Breast epithelium (tissue), 4 donors: Measurements from ENCODE around the gene TNFSF15. TPM values are rescaled to one million over a fixed set of nuclear protein-coding genes. Genes with fewer than 3 reads are reported as not detected.

ENCODE experiments used
- DNase-seq, 2 donors: peaks; one replicate each; pipeline ENCODE4 v3.0.0-alpha.2; 2019; ENCODE audit warnings: low spot score in 2 of 2
- H3K27ac ChIP-seq, 2 donors: fragments of 200-600 bp; sonication (generic) in 1 of 2; one replicate each; pipeline ENCODE4 v1.5.1; 2016 to 2019; ENCODE audit warnings: mild to moderate bottlenecking in 1 of 2
- H3K27me3 ChIP-seq, 2 donors: fragments of 200-600 bp; sonication (generic) in 1 of 2; one replicate each; pipeline versions ENCODE4 v1.5.1 to v1.6.0; 2017 to 2019; ENCODE audit warnings: control low read depth in 1 of 2, mild to moderate bottlenecking in 1 of 2
- H3K36me3 ChIP-seq: fragments of 200-600 bp; one replicate; pipeline ENCODE4 v1.5.1; 2019
- H3K4me1 ChIP-seq, 2 donors: fragments of 200-600 bp; sonication (generic); one replicate each; pipeline ENCODE4 v1.5.1; 2016 to 2019; ENCODE audit warnings: control low read depth in 1 of 2
- H3K4me3 ChIP-seq, 3 donors: fragments of 200-600 bp; sonication (generic); 1 replicate in 2 of 3; 2 replicates in 1 of 3; pipeline ENCODE4 v1.5.1; 2016 to 2019; ENCODE audit warnings: mild to moderate bottlenecking in 3 of 3, moderate library complexity in 2 of 3
- H3K9me3 ChIP-seq, 2 donors: fragments of 200-600 bp; sonication (generic) in 1 of 2; one replicate each; pipeline ENCODE4 v1.5.1; 2016 to 2019; ENCODE audit warnings: control low read depth in 1 of 2
- CTCF ChIP-seq, 3 donors: fragments of 450-650 bp; IDR thresholded peaks; one replicate each; pipeline ENCODE4 v1.5.1; 2016 to 2017; ENCODE audit warnings: antibody characterized with exemption in 3 of 3, mild to moderate bottlenecking in 3 of 3, moderate library complexity in 3 of 3
- POLR2A ChIP-seq: fragments of 450-650 bp; IDR thresholded peaks from one replicate; pipeline ENCODE4 v1.6.1; 2016; ENCODE audit warnings: antibody characterized with exemption, mild to moderate bottlenecking, moderate library complexity
- POLR2AphosphoS5 ChIP-seq, 3 donors: sonication (generic); formaldehyde crosslinking; IDR thresholded peaks; one replicate each; pipeline ENCODE4 v1.6.1; 2017; ENCODE audit warnings: antibody characterized with exemption in 3 of 3
- intact Hi-C: fragments of 100-400 bp; cut with DNase I; formaldehyde crosslinking; loops from one replicate; pipeline ENCODE4 v1.15.1; 2023; ENCODE audit warnings: low total_unique reads
- total RNA-seq, 3 donors: library from RNA; depleted of rRNA; stranded (reverse); fragments of >200 nt; gene quantifications; one replicate each; pipeline ENCODE4 v1.1.0, GENCODE V29; 2016

TNFSF15 gene
- total RNA-seq, 3 donors from 2014 or later, result 0.16 to 2.0 (median 0.66) TPM

DNA sequence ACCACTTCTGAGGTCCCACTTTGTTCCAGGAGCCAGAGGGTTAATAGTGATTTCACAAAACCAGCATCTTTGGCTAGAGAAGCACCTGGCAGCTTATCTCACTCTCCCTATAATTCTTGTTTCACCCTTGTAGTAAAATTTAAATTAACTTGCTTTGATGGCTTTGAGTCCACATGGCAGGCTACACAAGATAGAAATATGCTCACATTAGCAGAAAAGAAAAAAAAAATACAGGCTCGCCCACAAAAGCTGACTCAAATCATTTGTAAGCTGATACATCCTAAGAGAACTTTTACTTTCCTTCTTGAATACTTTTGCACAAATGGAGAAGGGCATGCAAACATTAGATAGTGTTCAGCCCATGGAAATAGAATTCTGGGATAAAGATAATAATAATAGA, 36.2 kb downstream of the TNFSF15 start:
- H3K27me3 ChIP-seq, result no peaks in the 10 kb centered on the region
- intact Hi-C loops, result no loop called here
- H3K4me1 ChIP-seq, result no peaks in the 10 kb centered on the region
- H3K27ac ChIP-seq, result no peak overlapping the region
- no peak for TF ChIP-seq POLR2A
- TF ChIP-seq CTCF (IDR thresholded peaks at IDR 0.05), result no peak
- no peak for TF ChIP-seq POLR2AphosphoS5 (IDR thresholded peaks at IDR 0.05)
- no peaks in the 10 kb centered on the region for H3K36me3 ChIP-seq
- no peak for DNase-seq
- no peak overlapping the region for H3K4me3 ChIP-seq
- H3K9me3 ChIP-seq, result no peaks in the 10 kb centered on the region

GRCh38 chr9:114763220-114763619, 42.6 kb downstream of the TNFSF15 start:
- no peak for DNase-seq
- H3K4me3 ChIP-seq, result no peak overlapping the region
- no peaks in the 10 kb centered on the region for H3K36me3 ChIP-seq
- intact Hi-C loops, result no loop called here
- no peaks in the 10 kb centered on the region for H3K27me3 ChIP-seq
- TF ChIP-seq POLR2A (no peak), CTCF (IDR thresholded peaks at IDR 0.05) (no peak), POLR2AphosphoS5 (IDR thresholded peaks at IDR 0.05) (no peak)
- no peaks in the 10 kb centered on the region for H3K4me1 ChIP-seq
- peaks cover 0 to 5% of the 10 kb centered on the region in 2 donors for H3K9me3 ChIP-seq
- no peak overlapping the region for H3K27ac ChIP-seq

DNA sequence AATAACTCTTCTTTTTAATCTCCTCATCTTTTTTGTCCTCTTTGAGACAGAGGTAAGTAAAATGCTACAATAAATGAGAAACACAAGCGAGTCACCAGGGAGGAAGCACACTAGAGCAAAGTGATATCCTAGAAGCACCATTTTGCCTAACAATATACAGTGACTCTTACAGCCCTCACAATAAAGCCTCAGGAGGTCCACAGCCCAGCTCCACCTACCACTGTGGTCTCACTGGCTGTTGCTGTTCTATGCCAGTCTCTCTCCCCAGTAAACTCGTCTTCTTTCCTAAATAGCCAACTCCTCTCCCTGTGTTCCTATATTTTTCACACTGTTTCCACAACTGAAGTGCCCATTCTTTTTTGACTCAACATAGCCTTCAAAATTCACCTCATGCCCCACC, 44.3 kb downstream of the TNFSF15 start:
- intact Hi-C loops, result no loop called here
- no peaks in the 10 kb centered on the region for H3K27me3 ChIP-seq
- H3K4me3 ChIP-seq, result no peak overlapping the region
- TF ChIP-seq POLR2AphosphoS5 (IDR thresholded peaks at IDR 0.05) (no peak), CTCF (IDR thresholded peaks at IDR 0.05) (no peak), POLR2A (no peak)
- no peaks in the 10 kb centered on the region for H3K4me1 ChIP-seq
- no peak overlapping the region for H3K27ac ChIP-seq
- no peaks in the 10 kb centered on the region for H3K36me3 ChIP-seq
- DNase-seq, result no peak
- peaks cover 0 to 5% of the 10 kb centered on the region in 2 donors for H3K9me3 ChIP-seq

GRCh38 chr9:114759512-114760341, 46.1 kb downstream of the TNFSF15 start:
- Histone ChIP-seq H3K27ac (no peak overlapping the region), H3K9me3 (peaks cover 0 to 5% of the 10 kb centered on the region in 2 donors), H3K4me1 (no peaks in the 10 kb centered on the region), H3K36me3 (no peaks in the 10 kb centered on the region), H3K27me3 (no peaks in the 10 kb centered on the region), H3K4me3 (no peak overlapping the region)
- TF ChIP-seq POLR2A (no peak), CTCF (IDR thresholded peaks at IDR 0.05) (no peak), POLR2AphosphoS5 (IDR thresholded peaks at IDR 0.05) (no peak)
- DNase-seq, result no peak
- intact Hi-C loops, result no loop called here

GRCh38 chr9:114757984-114758383, 47.9 kb downstream of the TNFSF15 start:
- H3K27me3 ChIP-seq, result no peaks in the 10 kb centered on the region
- DNase-seq, result no peak
- no peaks in the 10 kb centered on the region for H3K4me1 ChIP-seq
- peaks cover 0 to 5% of the 10 kb centered on the region in 2 donors for H3K9me3 ChIP-seq
- H3K27ac ChIP-seq, result no peak overlapping the region
- H3K36me3 ChIP-seq, result no peaks in the 10 kb centered on the region
- intact Hi-C loops, result no loop called here
- no peak for TF ChIP-seq CTCF (IDR thresholded peaks at IDR 0.05)
- H3K4me3 ChIP-seq, result no peak overlapping the region
